K562 (cell line): ENCODE results near the gene NTM.

Source experiments
- CBX3 ChIP-seq, 2 experiments: IDR thresholded peaks; 1 replicate in 1 of 2; 2 replicates in 1 of 2; pipeline ENCODE4 v1.6.1; 2012; ENCODE audit warnings: inconsistent platforms in 2 of 2, low read length in 2 of 2, borderline replicate concordance in 1 of 2, control low read depth in 1 of 2
- CTBP1 ChIP-seq: fragments of 450-650 bp; IDR thresholded peaks from 2 replicates; pipeline ENCODE4 v1.6.1; 2016; ENCODE audit warnings: borderline replicate concordance

DNA sequence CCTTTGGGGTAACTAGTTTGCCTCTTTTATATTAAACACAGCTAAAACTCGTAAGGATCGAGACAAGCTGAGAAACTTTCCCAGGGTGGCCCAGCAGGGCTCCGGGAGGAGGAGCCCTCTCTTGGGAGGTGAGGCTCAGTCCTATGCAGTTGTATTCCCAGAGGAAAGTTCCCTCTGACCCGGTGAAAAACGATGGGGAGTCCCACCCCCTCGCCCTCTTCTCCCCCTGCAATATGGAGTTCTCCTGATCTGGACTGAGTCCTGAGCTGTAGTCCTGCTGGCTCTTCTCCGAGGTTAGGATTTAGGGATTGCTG lies 1.3 kb downstream of the NTM start:
- TF ChIP-seq CTBP1 (no peak), CBX3 (IDR thresholded peaks at IDR 0.05; ENCODE audit: borderline replicate concordance in 1 of 2, low read length in 2 of 2) (no peak)
